Activated effector memory CD4-positive, alpha-beta T cell treated with anti-CD3 and anti-CD28 coated beads, Interleukin-2, amount 50 U/mL, for 16 hours (primary cell): ENCODE results near the gene COX19.

Source experiments
- DNase-seq: peaks from one replicate; pipeline ENCODE4 v3.0.0-alpha.2; 2020

COX19 gene

DNA sequence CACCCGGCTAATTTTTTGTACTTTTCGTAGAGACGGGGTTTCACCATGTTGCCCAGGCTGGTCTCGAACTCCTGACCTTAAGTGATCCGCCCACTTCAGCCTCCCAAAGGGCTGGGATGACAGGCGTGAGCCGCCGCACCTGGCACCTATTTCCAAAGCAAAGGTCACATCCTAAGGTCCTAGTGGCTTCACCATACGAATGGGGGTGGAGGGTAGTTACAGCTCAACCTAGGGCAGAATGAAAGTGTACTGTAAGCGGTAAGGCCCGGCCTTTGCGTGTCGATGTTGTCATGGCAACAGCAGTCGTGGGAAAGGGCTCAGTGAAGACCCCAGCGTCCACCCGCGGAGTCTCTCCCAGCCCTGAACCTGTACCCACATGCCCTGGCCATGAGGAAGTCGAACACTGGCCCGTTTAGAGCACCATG is 1.6 kb upstream of the COX19 start:
- no peak for DNase-seq

DNA sequence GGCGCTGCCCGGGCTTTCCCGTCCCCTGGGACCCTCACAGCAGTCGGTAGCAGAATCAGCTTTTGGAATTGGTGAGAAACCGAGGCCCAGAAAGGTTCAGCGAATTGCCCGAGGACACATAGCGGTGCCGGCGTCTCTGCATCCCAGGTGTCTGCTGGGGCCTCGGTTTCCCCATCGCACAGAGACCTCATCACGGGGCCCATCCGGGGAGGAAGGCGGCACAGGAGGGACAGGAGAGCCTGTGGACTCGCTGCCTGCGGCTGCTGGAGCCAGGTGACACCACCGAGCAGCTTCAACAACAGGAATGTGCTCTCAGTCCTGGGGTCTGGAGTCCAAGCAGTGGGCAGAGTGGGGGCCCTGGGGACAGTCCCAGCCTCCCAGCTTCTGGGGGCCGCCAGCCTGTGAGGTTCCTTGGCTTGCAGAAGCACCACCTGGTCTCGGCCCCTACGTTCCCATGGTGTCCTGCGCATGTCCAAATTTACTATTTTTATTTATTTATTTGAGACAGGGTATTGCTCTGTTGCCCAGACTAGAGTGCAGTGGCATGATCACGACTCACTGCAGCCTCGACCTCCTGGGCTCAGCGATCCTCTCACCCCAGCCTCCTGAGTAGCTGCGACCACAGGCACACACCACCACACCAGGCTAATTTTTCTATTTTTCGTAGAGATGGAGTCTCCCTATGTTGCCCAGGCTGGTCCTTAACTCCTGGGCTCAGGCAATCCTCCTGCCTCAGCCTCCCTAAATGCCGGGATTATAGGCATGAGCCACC is 539 bp upstream of the COX19 start:
- no peak for DNase-seq

DNA sequence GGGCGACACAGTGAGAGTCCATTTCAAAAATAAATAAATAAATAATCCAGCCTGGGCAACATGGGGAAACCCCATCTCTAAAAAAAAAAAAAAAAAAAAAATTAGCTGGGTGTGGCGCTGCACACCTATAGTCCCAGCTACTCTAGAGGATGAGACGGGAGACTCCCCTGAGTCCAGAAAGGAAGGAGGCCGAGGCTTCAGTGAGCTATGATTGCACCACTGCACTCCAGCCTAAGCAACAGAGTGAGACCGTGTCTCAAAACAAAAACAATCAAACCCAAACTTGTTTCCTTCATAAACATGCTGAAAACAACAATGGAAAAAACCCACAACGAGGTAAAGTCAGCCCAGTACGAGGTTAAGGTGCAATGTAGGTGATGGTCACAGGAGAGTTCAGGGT is 1.2 kb downstream of the COX19 start:
- DNase-seq: no peak

DNA sequence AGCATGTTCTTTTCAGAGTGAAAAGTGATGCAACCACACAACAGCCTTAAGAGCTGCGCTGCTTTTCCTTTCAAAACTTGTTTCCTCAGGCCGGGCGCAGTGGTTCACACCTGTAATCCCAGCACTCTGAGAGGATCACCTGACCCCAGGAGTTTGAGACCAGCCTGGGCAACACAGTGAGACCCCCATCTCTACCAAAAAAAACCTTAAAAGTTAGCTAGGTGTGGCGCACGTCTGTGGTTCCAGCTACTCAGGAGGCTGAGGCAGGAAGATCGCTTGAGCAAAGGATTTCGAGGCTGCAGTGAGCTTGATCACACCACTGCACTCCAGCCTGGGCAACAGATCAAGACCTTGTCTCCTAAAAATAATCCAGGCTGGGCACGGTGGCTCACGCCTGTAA is 2.0 kb downstream of the COX19 start:
- DNase-seq: no peak

DNA sequence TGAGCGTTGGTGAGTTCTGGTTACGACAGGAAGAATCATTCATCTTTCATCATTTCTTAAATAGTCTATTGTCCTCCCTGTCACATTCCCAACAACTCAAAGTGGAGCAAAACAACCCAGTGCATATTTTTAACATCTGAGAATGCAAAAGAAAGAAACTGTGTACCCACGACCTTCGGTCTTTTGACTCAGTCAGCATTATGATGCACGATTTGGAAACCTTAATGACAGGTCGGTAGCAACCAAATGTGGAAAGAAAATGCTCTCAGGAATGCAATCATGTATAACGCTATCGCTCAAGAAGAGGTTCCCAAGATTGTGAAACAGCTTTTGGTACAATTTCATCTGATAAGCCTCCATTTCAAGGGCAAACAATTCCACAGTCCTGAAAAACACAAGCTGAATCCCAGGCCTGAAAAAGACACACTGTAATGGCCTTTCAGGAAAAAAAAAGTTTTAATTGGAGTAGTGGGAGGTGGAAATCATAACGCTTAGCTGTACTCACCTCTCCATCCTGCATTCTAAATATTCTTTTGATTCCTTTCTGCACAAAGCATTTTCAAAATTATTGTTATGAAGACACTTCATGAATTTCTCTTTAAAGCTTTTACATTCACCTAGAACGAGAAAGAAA is 2.6 kb downstream of the COX19 start:
- DNase-seq: no peak

DNA sequence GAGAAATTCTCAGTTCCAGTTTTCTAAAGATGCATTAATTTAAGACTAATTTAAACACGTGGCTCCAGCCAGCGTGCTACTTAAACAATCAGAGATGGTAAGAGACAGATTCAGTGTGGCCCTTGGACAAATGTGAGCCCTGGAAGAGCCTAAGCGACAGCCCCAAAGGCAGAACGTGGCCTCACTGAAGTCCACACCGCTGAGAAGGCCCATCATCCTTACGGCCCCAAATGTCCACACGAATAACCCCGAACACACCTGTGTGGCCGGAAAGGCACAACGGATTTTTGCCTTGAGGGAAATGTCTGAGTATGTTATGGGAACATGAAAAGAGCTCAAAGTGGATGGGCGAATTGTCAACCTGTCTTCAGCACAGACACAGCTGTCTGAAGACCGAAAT is 3.2 kb downstream of the COX19 start:
- no peak for DNase-seq

DNA sequence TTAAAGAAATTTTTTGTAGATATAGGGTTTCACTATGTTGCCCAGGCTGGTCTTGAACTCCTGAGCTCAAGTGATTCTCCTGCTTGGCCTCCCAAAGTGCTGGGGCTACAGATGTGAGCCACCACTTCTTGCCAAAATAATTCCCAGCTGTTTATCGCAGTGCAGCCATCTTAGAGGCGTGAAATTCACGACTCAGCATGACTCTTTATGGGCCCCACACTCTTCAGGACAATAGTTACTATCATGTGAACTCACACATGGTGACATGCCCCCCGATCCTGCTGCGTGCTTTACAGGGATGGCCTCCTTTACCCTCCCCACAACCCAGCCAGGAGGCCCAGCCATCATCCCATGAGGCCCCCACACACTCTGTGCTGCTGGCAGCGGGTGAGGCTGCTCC is 4.6 kb downstream of the COX19 start:
- DNase-seq: no peak

DNA sequence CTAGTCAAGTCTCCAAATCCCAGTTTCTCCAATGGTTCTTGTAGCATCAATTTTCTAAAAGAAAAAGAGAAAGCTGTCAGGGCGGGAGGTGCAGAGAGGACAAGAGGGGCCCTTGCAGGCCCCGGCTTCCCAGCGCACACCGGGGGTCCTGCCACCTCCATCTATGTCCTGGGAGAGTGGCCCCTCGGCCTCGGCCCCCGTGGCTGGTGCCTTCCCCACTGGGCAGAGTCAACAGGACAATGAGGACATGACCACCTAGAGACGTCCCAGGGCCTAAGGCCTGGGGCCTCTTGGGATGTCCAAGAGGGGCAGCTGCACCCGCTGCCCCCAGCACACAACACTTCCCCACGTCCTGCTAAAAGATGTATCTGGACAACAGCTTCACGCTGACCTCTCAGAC is 5.9 kb downstream of the COX19 start:
- no peak for DNase-seq

DNA sequence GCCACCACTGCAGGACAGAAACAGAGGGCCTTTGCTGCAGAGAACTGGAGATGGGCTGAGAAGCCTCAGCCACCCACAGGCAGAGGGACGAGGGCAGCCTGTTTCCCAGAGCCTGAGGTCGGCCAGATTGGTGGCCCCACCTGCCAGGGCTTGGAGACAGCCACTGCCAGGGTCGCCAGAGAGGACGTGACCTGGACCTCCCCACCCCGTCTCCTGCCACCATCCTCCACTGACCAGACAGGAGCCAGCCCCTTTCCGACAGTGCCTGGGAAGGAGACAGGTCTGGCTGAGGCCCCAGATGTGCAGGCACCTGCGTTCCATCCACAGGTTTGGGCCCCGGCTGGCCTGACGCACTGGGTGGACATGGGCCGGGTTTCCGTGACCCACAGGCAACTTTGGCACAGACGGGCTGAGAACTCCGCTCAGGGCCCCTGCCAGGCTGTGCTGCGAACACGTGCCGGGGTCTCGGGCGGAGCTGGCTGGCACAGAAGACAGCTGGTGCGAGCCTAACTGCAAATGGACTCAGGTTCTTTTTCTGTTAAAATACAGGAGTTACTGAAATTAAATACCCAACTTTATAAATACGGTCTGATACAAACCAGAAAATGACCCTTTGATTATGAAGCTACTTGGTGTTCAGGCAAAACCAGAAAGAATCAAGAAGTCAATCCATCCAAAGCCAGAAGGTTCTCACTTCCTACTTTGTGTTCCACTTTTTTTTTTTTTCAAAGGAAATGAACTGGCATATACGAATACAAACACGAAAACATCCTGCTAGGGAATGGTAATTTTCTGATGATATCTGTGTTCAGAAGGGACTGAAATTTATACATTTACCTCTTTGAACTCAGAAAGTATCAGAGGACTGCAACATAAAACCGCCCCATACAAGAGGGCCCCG is 6.9 kb downstream of the COX19 start:
- DNase-seq: no peak

DNA sequence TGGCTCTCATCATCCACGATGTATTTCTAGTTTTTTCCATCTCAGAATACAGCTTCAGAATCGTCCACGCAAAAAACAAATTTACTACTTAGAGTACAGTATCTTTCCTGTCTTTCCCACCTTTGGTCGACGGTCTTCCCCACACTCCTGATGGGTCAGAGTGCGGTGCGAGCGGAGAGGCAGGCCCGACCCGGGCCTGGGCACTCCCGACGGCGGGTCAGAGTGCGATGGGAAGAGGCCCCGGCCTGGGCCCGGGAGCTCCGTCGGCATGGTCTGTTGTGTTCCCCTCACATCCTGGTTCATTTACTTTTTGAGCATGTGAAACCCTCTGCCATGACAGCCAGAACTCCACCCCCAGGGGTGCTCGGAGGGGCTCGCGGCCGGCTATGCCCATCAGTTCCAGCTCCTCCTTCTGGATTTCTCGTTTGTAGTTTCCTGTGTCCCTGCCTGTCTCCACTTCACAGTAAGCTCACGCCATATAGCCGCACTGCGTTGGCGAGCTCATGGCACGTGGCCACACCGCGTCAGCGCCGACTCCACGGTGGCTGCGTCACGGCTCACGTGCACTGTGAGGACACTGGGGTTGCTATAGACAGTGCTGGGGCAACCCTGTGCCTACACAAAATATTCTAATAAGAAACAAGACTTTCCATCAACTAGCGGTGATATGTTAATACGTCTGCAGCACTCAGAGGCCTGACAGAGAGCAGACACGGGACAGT is 7.8 kb downstream of the COX19 start:
- no peak for DNase-seq

DNA sequence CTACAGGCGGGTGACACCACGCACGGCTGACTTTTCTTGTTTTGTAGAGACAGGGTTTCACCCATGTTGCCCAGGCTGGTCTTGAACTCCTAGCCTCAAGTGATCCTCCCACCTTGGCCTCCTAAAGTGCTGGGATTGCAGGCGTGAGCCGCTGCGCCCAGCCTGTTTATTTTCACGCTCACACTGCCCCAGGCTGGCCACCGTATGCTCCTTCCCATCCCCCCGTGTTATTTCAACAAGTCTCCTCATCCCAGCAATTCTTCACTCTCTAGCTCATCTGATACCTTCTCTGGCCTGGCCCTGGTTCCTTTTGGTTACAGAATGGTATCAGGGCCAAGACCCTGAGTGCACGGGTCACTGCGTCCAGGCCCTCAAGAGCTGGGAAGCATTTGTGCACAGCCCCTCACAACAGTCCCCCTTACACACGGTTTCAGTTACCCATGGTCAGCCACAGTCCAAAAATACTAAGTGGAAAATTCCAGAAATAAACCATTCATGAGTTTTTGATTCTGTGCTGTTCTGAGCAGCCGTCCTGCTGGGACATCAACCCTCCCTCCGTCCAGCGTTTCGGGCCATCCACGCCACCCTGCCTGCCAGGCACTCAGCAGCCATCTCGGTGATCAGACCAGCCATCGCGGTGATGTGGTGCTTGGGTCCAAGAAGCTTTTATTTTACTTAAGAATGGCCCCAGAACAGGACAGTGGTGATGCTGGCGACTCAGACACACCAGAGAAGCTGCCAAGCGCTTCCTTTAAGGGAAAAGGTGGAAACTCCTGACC is 8.9 kb downstream of the COX19 start:
- DNase-seq: no peak

DNA sequence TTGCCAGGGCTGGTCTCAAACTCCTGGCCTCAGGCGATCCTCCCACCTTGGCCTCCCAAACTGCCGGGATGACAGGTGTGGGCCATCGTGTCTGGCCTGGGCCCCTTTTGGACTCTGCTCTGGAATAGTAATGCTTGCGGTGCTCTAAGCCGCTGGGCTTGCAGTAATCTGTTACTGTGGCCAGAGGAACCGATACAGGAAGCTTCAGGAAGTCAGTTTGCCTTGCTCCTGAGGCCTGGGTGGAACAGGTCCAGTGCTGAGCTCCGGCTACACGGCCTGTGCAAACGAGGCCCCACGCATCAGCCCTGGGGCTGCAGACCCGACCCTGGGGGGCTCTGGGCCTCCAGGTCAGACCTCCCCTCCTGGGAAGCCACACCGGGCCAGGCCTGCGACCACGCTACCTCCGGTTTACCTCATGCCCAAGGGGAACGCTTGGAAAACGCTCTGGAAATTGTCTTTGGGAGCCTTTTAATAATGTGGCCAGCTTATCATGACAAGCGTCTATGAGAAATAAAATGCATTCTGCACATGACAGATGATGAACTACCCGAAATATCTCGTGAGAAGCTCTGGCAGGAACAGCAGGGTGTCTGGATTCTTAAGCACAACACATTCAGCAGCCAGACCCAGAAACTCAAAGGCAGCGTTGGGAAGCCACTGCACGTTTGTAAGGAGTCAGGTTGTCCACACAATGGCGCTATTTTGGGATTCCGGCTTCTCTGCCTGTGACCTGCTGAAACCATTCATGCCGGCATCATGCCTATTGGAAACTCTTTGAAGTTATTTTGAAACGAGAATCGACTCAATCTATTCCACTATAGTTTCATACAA is 10.7 kb downstream of the COX19 start:
- peak; percentile 59 for DNase-seq

DNA sequence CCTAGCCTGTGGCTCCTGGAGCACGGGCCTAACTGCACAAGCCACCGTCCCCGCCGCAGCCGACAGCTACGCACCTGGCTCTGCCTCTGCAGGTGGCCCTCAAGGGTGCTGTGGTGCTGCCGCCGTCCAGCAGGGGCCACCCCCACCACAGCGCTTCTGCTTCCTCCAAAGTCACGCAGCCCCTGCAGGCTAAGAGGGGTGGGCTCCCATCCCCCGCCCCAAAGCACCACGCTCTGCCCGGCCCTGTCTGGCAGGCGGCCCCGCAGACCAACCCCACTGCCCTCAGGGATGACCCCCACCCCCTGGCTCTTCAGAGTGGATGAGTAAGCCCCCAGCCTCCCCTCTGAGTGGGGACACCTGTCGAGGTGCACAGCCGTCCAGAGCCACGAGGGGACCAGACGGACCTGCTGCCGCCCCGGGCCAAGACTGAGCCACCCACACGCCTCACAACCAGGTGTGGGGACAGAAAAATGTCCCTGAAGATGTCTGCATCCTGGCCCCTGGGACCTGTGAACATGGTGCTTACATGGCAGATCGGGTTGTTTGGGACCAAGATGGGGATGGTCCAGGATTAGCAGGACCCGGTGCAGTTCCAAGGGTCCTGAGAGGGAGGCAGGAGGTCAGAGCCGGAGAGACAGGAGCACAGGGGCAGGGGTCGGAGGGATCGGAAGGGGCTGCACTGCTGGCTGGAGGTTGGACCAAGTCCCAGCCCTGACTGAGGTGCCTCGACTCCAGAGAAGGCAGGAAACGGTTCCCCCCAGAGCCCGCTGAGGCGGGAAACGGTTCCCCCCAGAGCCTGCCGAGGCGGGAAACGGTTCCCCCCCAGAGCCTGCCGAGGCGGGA is 11.9 kb downstream of the COX19 start:
- no peak for DNase-seq

DNA sequence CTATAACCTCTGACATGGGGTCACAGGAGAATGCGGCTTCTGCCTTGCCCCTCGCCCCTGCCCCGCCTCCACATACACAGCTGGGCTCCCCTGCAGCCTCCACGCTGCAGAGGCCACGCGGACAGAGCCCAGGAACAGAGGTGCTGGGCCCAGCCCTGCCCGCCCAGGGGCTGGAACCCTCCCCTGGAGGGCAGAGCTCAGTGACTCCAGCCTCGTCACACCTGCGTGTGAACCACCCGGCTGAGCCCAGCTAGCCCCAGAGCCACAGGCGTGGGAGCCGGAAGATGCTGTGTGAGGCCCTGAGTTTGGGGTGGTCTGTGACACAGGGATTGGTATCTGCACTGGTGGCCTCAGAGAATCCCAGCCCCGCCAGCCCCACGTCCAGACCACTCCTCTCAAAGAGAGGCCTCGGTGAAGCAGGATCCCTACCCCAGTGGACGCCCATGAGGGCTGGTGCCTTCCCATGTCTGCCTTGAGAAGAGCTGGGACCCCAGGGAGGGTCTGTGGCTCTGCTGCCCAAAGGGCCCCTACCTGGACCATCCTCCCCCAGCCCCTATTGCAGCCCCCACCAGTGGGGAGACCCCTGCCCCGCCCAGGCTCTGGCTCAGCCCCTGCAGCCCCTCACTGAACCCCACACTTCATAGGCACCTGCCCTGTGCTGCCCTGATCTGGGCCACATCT is 12.8 kb downstream of the COX19 start:
- no peak for DNase-seq

DNA sequence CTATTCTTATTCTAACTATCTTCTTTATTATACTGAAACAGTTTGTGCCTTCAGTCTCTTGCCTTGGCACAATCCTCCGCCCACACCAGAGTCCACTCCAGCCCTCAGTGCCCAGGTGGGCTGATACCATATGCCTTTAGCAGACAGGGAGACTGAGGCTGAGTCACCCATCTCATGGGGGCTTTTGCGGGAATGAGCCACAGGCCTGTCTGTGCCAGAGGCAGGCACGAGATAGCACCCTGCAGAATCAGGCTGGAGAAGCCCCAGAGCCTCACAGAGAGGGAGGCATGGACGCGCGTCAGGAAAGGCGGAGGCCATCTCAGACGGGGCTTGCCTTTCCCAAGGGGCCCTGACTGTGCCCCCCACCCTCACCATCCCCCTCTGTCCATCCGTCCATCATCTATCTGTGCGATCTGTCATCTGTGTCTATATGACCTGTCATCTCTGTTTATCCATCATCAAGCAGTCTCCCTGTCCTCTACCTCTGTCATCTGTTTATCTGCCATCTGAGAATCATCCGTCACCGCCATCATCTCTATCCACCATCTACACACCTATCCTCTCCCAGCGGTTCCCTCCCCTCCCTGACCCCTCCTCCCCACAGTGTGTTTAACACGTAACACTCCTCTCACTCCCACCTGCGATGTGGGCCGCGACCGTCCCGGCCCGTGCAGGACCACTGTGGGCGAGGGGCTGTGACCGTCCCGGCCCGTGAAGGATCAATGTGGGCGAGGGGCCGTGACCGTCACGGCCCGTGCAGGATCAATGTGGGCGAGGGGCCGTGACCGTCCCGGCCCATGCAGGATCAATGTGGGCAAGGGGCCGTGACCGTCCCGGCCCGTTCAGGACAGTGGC is 13.6 kb downstream of the COX19 start:
- DNase-seq: peak; percentile 47

DNA sequence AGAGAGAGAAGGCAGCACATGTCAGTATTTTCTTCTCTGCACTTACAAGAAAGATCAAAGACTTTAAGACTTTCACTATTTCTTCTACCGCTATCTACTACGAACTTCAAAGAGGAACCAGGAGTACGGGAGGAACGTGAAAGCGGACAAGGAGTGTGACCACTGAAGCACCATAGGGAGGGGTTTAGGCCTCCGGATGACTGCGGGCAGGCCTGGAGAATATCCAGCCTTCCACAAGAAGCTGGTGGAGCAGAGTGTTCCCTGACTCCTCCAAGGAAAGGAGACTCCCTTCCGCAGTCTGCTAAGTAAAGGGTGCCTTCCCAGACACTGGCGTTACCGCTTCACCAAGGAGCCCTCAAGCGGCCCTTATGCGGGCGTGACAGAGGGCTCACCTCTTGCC is 14.4 kb downstream of the COX19 start:
- peak; percentile 16 for DNase-seq

DNA sequence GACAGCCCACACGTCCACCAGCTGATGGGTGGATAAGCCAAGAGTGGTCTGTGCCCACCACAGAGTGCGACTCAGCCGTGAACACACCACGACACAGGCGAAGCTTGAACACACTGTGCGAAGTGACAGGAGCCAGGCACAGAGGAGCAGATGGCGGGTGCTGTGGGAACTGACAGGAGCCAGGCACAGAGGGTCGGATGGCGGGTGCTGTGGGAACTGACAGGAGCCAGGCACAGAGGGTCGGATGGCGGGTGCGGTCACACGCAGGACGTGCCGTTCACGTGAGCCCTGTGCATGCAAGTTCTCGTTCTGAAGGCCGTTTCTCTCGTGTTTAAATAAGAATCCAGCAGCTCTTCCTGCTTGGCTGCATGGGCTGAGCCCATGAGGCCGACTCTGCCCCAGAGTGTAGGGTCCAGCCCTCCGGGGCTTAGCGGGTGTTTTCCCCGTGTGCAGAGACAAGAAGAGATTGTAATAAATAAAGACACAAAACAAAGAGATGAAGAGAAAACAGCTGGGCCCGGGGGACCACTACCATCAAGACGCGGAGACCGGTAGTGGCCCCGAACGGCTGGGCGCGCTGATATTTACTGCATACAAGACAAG is 15.0 kb downstream of the COX19 start:
- DNase-seq: peak; percentile 55

DNA sequence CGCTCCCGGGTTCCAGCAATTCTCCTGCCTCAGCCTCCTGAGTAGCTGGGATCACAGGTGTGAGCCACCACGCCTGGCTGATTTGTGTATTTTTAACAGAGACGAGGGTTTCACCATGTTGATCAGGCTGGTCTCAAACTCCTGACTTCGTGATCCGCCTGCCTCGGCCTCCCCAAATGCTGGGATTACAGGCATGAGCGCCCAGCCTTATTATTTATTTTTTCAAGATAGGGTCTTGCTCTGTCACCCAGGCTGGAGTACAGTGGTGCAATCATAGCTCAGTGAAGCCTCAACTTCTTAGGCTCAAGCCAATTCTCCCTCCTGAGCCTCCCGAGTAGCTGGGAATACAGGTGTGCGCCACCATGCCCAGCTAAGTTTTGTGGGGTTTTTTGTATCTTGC is 15.6 kb downstream of the COX19 start:
- DNase-seq: peak; percentile 19
